CD4-positive, alpha-beta T cell treated with Interleukin-2 at 100 ng/mL for 4 hours (primary cell): ENCODE results near the gene GRIN1.
A peak's percentile ranks its signal among the peaks of the same experiment; 100 is the strongest.

ENCODE experiments used
- DNase-seq: peaks from one replicate; pipeline ENCODE4 v3.0.0-alpha.2; 2020; ENCODE audit warnings: low spot score

Gene GRIN1

DNA sequence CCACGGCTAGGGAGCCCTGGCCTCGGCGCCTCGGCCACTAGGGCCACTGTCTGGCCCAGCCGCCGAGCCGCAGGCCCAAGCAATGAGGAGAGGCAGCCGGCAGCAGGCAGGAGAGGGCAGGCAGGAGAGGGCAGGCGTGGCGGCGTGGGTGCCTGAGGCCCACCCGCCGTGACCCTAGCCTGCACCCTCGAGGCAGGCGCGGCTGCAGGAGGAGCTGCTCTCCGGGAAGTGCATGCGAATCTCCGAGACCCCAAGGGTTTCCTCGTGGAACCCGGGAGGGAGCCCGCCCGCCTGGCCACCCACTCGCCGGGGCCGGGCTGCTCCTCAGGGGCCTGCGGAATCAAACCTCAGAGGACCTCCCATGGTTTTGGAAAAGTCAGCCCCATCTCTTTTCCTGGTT, 9.3 kb downstream of the GRIN1 start:
- DNase-seq, result no peak

DNA sequence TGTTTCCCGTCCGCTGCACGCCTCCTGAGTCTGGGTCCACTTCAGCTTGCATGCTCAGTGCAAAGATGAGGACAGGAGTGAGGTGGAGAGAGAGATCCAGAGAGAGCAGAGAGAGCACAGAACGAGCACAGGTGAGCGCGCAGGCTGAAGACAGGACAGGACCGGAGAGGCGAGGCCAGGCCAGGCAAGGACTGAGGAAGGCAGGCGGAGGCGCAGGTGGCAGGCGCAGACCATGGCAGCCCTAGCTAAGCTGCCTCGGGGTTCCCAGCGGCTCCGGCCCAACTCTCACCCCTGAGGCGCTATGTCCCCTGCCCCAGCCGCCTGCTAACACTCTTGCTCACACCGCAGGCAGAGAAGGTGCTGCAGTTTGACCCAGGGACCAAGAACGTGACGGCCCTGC, 9.7 kb downstream of the GRIN1 start:
- no peak for DNase-seq

DNA sequence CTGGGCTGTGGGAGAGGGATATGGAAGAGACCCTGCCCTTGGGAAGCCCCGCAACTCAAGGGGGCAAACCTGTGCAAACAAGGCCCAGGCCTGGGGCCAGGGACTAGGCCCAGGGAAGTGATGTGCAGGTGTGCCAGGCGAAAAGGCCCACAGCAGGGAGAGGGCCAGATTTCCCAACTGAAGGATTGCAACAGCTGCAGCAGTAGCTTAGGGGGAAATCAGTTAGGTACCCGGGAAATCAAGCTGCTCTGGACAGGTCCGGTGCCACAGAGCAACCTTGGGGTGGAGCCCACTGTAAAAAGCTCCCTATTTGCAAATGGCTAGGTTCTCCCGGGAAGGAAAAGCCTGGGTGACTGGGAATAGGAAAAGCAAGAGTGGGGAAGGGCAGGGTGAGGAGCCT, 10.4 kb downstream of the GRIN1 start:
- no peak for DNase-seq

- DNase-seq, result no peak
Measured at GRCh38 chr9:137149942-137150616, 11.1 kb downstream of the GRIN1 start.

DNA sequence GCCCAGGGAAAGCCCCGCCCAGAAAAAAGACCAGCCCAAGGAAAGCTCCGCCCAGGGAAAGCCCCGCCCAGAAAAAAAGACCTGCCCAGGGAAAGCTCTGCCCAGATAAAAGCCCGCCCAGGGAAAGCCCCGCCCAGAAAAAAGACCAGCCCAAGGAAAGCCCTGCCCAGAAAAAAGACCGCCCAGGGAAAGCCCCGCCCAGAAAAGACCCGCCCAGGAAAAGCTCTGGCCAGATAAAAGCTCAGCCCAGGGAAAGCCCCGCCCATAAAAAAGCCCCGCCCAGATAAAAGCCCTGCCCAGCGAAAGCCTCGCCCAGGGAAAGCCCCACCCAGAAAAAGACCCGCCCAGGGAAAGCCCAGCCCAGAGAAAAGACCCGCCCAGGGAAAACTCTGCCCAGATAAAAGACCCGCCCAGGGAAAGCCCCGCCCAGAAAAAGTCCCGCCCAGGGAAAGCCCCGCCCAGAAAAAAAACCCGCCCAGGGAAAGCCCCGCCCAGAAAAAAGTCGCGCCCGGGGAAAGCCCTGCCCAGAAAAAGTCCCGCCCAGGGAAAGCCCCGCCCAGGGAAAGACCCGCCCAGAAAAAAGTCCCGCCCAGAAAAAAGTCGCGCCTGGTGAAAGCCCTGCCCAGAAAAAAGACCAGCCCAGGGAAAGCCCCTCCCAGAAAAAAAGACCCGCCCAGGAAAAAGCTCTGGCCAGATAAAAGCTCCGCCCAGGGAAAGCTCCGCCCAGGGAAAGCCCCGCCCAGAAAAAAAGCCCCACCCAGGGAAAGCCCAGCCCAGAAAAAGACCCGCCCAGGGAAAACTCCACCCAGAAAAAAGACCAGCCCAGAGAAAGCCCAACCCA, 11.9 kb downstream of the GRIN1 start:
- DNase-seq, result peak; percentile 48

- no peak for DNase-seq
Measured at GRCh38 chr9:137152844-137153405, 14.0 kb downstream of the GRIN1 start.

- DNase-seq, result peak; percentile 41
Measured at GRCh38 chr9:137156567-137157375, 17.8 kb downstream of the GRIN1 start.

DNA sequence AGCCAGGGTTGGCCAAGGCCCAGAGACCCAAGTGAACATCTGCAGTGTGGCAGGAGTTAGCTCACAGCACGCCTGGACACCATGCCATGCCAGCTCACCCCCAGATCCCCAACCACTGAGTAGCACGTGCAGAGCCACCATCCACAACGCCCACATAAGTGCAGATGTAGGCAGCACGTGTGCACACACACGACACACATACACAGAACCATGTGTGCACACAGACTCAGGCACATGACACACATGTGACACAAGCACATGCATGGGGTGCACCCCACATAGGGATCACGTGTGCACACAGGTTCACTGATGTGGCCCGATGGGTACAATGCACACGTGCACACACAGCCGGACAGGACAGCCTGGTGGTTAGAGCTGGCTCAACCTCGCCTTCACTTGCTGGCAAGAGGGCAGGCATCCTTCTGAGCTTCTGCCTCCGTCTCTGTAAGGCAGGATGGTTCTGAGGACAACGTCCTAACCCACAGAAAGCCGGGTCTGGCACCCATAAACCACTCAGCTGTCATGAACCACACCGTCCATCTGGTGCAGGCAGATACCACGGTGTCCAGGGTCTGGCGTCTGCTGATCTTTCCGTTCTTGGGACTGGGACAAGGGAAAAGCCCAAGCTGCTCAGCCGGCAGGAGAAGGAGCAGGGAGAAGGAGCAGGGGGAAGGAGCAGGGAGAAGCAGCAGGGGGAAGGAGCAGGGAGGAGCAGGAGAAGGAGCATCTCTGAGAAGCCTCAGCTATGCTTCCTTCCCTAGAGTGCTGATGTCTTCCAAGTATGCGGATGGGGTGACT, 18.9 kb downstream of the GRIN1 start:
- DNase-seq, result no peak

DNA sequence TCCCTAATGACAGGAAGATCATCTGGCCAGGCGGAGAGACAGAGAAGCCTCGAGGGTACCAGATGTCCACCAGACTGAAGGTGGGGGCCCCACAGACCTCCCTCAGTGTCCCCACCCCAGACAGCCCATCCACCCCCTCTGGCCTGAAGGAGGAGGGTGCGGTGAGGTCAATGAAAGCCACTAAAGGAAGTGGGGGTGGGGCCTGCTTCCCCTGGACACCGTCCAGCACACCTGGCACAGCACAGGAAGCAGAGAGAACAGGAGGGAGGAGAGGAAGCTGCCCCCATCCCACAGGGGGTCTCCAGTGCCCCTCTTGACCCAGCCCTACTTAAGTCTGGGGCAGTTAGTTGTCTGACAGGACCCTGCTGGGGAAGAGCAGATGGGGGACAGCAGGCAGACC, 19.7 kb downstream of the GRIN1 start:
- DNase-seq, result no peak

- DNase-seq, result no peak
Measured at GRCh38 chr9:137159105-137160053, 20.4 kb downstream of the GRIN1 start.

DNA sequence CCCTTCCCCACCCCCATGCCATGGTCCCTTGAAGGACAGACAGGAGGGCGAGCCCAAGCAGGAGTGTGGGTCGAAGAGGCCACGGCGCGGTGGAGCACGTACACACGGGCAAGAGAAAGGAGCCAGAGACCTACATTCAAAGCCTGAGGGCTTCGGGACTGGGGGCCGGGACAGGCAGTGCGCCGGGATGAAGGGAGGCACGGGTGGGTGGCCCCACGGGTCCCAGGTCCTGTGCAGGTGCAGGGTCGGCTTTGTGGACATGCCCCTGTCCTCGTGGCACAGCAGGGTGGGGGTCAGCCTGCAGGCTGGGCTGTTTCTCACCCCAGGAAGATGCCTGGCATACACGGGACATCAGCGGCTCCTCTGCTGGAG, 21.1 kb downstream of the GRIN1 start:
- no peak for DNase-seq

DNA sequence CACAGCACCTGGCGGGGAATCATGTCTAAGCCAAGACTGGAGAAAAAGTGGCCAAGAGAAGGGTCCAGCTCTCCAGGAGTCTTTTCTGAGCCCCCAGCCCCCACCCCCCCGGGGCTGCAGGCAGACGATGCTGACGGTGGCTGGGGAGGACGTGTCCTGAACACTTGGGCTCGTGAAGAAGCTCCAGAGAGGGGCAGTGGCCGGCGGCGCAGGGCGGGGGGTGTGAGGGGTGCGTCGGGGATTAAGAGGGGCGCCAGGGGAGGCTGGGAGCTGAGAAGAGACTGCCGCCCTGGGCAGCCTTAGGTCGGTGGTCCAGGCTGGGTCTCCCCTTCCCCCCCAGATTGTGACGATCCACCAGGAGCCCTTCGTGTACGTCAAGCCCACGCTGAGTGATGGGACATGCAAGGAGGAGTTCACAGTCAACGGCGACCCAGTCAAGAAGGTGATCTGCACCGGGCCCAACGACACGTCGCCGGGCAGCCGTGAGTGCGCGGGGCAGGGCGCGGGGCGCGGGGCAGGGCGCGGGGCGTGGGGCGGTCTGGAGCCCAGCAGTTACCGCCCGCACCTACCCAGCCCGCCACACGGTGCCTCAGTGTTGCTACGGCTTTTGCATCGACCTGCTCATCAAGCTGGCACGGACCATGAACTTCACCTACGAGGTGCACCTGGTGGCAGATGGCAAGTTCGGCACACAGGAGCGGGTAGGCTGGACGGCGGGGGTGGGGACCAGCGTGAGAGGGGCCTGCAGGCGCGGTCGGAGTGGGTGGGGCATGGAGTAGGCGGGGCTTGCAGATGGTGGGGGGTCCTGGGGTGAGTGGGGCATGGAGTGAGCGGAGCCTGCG, 22.0 kb downstream of the GRIN1 start:
- no peak for DNase-seq

- no peak for DNase-seq
Measured at GRCh38 chr9:137161558-137162486, 22.9 kb downstream of the GRIN1 start.

- DNase-seq, result no peak
Measured at GRCh38 chr9:137162505-137163364, 23.8 kb downstream of the GRIN1 start.

DNA sequence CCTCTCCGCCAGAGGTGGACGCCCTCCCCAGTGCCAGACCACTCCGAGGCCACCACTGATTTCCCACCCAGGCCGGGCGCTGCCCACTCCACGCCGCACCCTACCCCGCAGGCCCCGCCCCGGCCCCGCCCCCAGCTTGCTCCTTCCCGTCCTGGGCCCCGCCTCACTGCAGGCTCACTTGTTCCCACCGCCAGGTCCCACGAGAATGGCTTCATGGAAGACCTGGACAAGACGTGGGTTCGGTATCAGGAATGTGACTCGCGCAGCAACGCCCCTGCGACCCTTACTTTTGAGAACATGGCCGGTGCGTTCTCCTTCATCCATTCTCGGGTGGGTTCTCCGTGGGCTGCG, 24.4 kb downstream of the GRIN1 start:
- DNase-seq, result no peak

- DNase-seq, result no peak
Measured at GRCh38 chr9:137163805-137164204, 24.9 kb downstream of the GRIN1 start.
